Activated T-cell treated with anti-CD3 and anti-CD28 coated beads for 1 hour (primary cell): ENCODE measurements around the gene NKAIN1.
"Not testable (repeated sequence)": the region's sequence is repeated elsewhere in the genome, so short reads cannot be mapped to it uniquely, and the experiment has no call there.

Experiments
- DNase-seq: peaks from one replicate; pipeline ENCODE4 v3.0.0-alpha.2; 2020; ENCODE audit warnings: low read depth

NKAIN1 gene

DNA sequence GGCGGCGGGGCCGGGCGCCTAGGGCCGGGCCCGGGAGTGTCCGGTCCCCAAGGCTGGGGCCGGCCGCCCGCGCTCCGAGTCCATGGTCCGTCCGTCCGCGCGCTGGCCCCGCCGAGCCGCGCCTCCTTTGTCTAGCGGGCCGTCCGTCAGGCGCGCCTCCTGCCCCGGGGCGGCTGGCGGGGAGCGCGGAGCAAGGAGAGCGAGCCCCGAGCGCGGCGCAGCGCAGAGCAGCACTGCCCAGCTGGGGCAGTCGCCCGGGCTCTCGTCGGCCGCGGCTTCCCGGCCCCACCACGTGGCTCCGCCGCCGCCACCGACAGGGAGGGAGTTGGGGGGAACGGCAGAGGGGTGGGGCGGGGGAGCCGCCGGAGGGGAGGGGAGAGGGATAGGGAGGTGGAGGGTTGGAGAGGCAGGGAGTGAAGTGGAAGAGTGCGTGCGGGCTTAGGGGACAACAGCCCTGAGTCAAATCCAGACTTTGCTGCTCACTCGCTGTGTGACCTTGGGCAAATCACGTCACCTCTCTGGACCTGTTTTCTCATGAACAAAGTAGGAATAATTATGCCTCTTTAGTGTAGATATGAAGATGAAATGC, at the start of gene NKAIN1:
Gene NKAIN1 (minus strand): TSS at position 235 of the 589 bp plus-strand sequence. CDS start 340 bp downstream, outside the sequence.
- no peak for DNase-seq

GRCh38 chr1:31289021-31289420, 49.3 kb upstream of the NKAIN1 start:
- DNase-seq = no peak

GRCh38 chr1:31287791-31288190, 48.1 kb upstream of the NKAIN1 start:
- DNase-seq = not testable (repeated sequence)

DNA sequence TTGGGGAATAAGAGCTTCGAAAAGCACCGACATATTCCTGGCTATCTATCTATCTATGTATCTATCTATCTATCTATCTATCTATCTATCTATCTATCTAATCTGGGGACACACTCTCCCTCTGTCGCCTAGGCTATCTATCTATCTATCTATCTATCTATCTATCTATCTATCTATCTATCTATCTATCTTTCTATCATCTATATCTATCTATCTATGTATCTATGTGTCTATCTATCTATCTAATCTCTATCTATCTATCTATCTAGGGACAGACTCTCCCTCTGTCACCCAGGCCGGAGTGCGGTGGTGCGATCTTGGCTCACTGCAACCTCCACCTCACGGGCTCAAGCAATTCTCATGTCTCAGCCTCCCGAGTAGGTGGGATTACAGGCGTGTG, 42.7 kb upstream of the NKAIN1 start:
- not testable (repeated sequence) for DNase-seq

- DNase-seq = no peak
Measured at GRCh38 chr1:31273619-31274018, 33.9 kb upstream of the NKAIN1 start.

DNA sequence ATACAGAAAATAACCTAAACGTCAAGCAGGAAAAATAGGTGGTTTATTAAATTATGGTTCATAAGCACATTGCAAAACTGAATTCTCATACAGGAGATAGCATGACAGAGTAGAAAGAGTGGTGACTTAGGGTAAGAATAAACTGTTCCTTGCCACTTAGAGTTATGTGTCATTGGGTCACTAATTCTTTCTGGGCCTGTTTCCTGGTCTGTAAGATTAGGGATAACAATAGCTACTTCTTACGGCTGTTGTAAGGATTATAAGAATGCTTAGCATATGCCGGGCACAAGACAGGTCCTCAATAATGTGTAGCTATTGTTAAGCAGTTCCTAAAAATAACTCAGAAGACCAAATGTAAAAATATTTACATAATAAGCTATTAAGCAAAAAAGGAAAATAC, 32.7 kb upstream of the NKAIN1 start:
- no peak for DNase-seq

- no peak for DNase-seq
Measured at GRCh38 chr1:31266547-31266946, 26.9 kb upstream of the NKAIN1 start.

- DNase-seq = no peak
Measured at GRCh38 chr1:31264790-31265386, 25.2 kb upstream of the NKAIN1 start.

DNA sequence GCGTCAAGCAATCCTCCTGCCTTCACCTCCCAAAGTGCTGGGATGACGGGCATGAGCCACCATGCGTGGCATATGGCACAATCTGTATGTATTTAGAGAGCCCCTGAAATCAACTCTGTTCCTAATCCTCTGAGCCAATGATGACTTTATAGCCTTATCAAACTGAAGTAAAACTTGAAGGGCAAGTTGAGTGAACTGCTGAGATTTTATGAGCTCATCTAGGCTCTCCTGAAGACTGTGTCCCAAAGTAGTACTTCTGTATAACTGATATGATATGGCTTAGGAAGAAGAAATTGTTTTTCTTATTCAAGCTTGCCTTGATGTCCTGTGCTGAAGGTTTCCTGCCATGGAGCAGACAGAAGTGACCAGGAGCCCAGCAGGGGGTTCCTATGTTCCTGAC, 23.7 kb upstream of the NKAIN1 start:
- no peak for DNase-seq

DNA sequence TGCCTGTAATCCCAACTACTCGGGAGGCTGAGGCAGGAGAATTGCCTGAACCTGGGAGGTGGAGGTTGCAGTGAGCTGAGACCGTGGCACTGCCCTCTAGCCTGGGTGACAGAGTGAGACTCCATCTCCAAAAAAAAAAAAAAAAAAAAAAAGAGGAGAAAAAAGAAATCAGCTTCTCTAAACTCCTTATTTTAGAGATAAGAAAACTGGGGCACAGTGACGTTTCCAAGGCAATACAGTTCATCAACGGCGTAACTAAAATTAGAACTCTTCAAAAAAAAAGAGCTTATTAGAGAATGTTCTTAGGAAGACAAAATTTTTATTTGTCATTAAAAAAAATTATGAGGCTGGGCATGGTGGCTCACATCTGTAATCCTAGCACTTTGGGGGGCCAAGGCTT, 22.7 kb upstream of the NKAIN1 start:
- not testable (repeated sequence) for DNase-seq

DNA sequence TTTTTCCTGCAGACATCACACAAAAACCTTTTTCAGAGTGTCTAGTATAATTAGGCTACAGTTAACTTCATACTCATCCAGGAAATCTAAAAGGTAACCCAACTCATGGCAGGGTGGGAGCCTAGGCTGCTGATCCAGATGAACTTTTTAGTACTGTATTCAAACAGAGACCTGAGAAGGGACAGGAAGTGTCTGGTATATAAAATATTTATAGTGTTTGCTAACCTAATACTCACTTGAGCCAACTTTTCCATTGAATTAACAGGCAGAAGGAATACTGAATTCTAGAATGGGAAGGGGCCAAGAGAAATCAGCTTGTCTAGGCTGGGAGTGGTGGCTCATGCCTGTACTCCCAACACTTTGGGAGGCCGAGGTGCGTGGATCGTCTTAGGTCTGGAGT, 22.2 kb upstream of the NKAIN1 start:
- no peak for DNase-seq

DNA sequence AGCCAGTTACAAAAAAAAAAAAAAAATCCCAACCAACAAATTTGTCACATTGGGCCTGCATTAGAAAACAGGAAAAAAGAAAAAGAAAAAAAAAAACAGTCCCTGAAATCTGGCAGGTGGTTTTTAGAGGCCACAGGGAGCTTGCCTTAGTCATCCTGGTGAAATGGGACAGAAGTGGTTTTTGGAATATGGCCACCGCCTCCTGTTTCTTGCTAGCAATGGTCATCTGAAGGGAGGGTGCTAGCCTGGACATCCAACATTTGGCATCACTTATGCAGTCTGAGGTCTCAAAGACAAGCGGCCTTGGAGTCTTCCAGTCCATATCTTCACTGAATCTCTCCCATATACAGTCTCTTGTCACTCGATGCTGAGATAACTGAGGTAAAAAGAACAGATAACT, 20.1 kb upstream of the NKAIN1 start:
- DNase-seq = no peak

DNA sequence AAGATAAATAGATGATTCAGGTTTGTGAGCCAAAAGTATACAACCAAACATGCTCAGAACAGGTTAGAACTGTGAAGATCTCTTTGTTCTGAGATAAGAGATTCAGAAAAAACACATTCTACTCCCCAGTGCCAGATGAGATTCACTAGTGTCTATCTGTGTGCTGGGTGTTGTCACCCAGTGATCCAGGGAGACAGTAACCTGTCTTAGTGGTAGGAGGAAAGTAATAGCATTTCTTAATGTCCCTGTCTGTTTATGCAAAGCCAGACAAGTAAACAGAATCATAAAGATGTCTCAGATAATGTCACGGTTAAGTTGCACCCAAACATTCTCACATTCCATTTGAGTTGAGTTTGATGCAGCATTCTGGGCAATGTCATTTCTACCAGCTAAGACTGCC, 18.9 kb upstream of the NKAIN1 start:
- no peak for DNase-seq

DNA sequence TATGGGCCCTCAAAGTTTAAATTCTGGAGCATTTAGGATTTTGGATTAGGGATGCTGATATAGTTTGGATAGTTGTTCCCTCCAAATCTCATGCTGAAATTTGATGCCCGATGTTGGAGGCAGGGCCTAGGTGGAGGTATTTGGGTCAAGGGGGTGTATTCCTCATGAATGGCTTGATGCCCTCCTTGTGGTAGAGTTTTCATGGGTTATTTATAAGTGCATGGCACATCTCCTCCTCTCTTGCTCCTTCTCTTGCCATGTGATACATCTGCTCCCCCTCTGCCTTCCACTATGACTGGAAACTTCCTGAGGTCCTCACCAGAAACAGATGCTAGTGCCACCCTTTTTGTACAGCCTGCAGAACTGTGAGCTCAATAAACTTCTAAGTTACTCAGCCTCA, 17.5 kb upstream of the NKAIN1 start:
- no peak for DNase-seq

DNA sequence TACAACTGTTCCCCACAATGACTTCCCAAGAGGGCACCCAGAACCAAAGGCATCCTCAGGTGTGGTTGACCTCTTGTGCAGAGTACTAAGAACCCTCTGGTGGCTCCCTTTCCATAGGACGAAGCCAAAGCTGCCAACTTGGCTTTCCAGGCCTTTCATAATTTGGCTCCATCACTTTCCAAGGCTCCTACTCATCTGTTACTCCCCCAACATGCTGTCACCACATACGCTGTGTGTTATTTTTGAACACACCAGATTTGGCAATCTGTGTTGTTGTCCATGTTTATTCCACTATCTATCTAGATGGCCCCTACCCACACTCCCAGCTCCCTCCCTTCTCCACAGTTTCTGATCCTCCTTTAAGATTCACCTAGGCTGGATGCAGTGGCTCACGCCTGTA, 10.2 kb upstream of the NKAIN1 start:
- DNase-seq = no peak

DNA sequence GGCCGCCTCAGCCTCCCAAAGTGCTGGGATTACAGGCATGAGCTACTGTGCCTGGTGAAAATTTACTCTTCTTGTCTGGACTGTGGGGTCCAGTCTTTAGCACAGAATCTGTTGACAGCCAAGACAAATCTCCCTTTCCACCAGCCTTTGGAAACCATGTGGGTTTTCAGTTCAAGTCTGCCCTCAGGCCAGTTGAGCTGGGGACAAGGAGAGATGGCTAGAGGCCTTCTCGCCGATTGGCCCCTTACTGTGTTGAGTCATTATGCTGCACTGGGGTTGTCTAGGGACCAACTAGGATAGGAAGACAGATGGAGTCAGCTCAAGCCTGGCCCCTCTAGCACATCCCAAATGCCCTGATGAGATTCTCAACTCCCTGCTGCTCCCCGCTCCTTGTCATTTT, 8.6 kb upstream of the NKAIN1 start:
- DNase-seq = no peak

GRCh38 chr1:31244326-31244725, 4.6 kb upstream of the NKAIN1 start:
- DNase-seq = no peak

- no peak for DNase-seq
Measured at GRCh38 chr1:31243501-31244286, 4.0 kb upstream of the NKAIN1 start.

GRCh38 chr1:31241321-31241720, 1.6 kb upstream of the NKAIN1 start:
- no peak for DNase-seq

GRCh38 chr1:31238986-31239613, 587 bp downstream of the NKAIN1 start:
- no peak for DNase-seq

GRCh38 chr1:31238612-31238985, 1.1 kb downstream of the NKAIN1 start:
- DNase-seq = no peak

DNA sequence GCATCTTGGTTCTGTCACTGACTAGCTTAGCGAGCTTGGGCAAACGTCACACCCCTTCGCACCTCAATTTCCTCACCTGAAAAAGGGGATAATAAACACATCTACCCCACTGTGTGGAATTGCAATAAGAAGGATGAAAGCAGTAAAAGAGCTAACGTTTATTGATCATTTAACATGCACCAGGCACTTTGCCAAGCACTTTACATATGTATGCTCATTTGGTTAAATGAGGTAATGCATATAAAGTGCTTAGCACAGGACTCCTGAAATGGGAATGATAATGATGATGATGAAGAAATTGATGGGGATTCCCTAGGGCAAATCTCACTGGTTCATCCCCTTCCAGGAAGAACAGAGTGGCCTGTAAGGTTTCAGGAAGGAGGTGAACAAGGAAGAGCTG, 4.8 kb downstream of the NKAIN1 start:
- no peak for DNase-seq

DNA sequence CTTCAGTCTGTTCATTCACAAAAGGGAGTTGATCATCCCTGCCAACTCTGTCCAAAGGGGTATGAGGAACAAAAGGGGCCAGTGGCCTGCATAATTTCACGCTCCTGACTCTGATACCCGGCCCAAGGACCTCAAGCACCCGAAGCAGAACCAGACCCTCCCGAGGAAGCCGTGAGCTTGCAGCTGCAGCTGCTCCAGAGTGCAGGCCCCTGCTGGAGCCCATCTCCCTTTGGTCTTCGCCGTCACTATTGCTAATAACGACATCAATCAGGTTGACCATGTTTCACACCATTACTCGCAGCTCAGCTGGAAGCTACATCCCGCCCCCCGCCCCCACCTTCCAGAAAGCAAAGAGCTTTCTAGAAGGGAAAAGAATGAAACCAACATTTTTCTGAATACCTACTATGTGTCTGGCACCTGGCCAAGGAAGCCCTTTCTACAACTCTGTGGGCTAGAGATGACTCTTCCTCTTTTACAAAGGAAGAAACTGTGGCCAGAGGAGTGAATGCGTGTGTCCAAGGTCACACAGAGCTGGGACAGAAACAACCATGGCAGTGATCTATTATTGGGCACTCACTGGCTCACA, 5.5 kb downstream of the NKAIN1 start:
- no peak for DNase-seq
